DOHH2 (cell line): ENCODE results near the gene DLEC1.

Experiments used
- CTCF ChIP-seq: fragments of 200-600 bp; sonication (generic); IDR thresholded peaks from one replicate; pipeline ENCODE4 v1.5.1; 2014; ENCODE audit warnings: antibody characterized with exemption, mild to moderate bottlenecking, low read depth, low read length; ENCODE audit not compliant: poor library complexity, severe bottlenecking
- EZH2phosphoT487 ChIP-seq: fragments of 200-600 bp; sonication (generic); IDR thresholded peaks from 2 replicates; pipeline ENCODE4 v1.6.1; 2017; ENCODE audit warnings: borderline replicate concordance, mild to moderate bottlenecking, antibody characterized with exemption, low read length, moderate library complexity, mixed read lengths

DNA sequence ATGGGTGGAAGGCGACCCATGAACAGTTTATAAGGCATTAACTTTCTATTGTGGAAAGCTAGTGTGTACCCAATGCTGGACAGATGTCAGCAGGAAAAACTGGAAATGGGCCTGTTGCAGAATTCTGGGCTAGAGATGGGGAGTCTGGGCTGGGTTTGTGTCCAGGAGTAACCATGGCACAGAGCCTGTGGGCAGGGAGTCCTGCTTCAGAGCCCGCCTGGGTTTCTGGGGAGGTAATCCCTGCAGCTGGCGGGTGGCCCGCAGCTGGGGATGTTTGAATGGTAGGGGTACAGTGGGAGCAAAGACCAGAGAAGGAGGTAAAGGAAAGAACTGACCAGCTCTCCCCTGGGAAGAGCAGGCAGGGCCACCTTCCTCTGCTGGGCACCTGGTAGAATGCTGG, 72.2 kb downstream of the DLEC1 start:
- no peak for TF ChIP-seq CTCF
- TF ChIP-seq EZH2phosphoT487 = no peak
